Esophagus muscularis mucosa (tissue), 2 donors: Measurements from ENCODE around the gene TMPRSS4.

Source experiments
- POLR2A ChIP-seq: fragments of 450-650 bp; IDR thresholded peaks from one replicate; pipeline ENCODE4 v1.6.1; 2017; ENCODE audit warnings: antibody characterized with exemption, moderate library complexity, mild to moderate bottlenecking, low read depth
- POLR2AphosphoS5 ChIP-seq, 2 donors: sonication (generic); formaldehyde crosslinking; IDR thresholded peaks; one replicate each; pipeline ENCODE4 v1.6.1; 2017; ENCODE audit warnings: antibody characterized with exemption in 2 of 2

DNA sequence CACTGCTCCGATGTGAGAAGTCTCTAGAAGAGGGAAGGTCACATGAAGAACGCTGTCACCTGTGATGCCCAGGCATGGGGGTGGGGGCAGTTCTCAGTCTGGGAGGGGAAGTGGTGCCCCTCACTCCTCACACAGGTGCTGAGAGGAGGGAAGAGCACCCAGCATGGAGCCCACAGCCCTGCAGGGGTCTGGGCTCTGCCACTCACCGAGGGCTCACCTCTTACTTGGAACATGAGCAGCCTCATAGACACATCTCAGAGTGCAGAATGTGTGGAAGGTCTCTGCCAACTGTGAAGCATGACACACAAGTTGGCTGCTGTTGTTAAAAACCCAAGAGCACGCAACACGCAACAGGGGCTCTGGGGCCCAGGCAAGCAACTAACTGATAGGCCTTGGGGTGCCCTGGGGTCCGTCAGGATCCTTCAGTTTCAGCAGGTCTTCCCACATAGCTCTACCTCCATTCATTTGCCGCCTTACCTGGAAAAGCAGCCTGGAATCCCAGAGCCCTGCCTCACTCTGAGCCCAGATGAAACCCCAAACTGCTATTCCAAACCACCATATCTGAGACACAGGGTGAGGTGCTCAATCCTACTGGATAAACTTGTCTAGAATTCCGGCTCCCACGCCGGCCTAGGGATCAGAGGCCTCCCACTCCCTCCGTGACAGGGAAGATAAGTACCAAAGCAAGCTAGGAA lies 17.5 kb upstream of the TMPRSS4 start:
- no peak for TF ChIP-seq POLR2AphosphoS5 (IDR thresholded peaks at IDR 0.05)
- TF ChIP-seq POLR2A: no peak
